Measurements from ENCODE around the gene CSF1R. TPM values are rescaled to one million over a fixed set of nuclear protein-coding genes. Genes with fewer than 3 reads are reported as not detected.

Gene CSF1R
- total and polyA plus RNA-seq, 2 of the 8 experiments (the other 6 are each of a cell fraction or from before 2014, with no cell fraction given), result 0.12 TPM; not detected in 1

DNA sequence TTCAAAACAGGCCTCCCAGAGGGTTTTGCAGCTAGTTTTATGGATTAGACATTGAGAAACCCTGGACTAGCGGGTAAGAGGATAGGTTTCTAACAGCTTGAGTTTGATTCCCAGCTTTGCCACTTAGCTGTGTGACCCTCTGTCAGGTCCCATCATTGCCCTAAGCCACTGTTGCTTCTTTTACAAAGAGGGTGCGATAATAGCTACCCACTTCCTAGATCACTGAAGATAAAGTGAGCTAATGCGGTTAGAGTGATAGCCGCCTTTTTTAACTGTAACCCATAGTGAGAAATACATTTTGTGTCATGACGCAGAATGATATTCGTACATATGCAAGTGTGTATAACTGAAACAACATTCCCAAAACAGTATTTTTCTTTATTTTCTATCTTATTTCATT lies 40.3 kb downstream of the CSF1R start (continued):
- no peak for TF ChIP-seq SP2 (IDR thresholded peaks at IDR 0.05; ENCODE audit: low read length)
- TF ChIP-seq FOSL1 (IDR thresholded peaks at IDR 0.05; ENCODE audit: insufficient read depth, low read depth, low read length), result no peak
- TF ChIP-seq POU5F1 (IDR thresholded peaks at IDR 0.05; ENCODE audit: low read depth, low read length), result no peak
- TF ChIP-seq ASH2L (IDR thresholded peaks at IDR 0.05; ENCODE audit: low read length), result no peak
- no peak for TF ChIP-seq NANOG (IDR thresholded peaks at IDR 0.05; ENCODE audit: insufficient read depth, low read depth, low read length, poor library complexity, severe bottlenecking)
- TF ChIP-seq, protein P1, sequence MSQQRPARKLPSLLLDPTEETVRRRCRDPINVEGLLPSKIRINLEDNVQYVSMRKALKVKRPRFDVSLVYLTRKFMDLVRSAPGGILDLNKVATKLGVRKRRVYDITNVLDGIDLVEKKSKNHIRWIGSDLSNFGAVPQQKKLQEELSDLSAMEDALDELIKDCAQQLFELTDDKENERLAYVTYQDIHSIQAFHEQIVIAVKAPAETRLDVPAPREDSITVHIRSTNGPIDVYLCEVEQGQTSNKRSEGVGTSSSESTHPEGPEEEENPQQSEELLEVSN (IDR thresholded peaks at IDR 0.05), result no peak
